NCI-H1105 (cell line): ENCODE data around the gene B3GALT4.

Source experiments
- DNase-seq: peaks from one replicate; lab custom pipeline; 2025; lab: John Stamatoyannopoulos, UW

The B3GALT4 gene

DNA sequence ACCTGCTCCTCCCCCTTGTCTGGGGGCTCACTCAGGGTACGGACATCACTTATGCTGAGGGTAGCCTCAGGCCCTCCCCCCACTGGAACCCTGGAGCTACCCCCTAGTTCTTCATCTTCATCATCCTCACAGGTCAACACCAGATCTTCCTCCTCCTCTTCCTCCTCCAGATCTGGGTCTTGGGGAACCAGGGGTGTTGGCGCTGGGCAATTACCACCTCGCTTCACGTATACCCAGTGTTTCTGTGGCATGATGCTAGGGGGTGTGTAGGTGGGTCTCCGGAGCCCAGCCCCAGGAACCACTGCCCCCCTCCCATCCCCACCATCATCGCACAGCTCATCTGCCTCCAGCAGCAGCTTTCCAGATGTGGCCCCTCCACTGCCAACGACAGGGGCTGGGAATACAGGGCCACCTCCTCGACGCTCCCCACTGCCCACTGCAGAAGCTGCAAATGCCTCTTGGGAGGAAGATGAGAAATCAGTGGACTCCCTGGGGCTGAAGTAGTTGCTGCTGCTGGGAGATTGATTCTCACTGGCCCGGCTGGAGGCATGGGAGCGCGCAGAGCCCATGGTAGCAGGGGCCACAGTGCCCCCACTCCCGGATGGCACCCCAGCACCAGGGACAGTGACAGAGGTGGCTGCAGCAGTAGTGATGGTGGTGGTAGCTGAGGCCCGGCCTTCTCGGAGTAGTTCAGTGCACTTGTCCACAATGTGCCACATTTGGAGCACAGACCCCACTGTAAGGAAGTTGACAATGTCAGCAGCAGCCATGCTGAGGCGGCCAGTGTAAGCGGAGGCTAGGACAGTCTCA lies 39.1 kb downstream of the B3GALT4 start:
- DNase-seq = no peak

DNA sequence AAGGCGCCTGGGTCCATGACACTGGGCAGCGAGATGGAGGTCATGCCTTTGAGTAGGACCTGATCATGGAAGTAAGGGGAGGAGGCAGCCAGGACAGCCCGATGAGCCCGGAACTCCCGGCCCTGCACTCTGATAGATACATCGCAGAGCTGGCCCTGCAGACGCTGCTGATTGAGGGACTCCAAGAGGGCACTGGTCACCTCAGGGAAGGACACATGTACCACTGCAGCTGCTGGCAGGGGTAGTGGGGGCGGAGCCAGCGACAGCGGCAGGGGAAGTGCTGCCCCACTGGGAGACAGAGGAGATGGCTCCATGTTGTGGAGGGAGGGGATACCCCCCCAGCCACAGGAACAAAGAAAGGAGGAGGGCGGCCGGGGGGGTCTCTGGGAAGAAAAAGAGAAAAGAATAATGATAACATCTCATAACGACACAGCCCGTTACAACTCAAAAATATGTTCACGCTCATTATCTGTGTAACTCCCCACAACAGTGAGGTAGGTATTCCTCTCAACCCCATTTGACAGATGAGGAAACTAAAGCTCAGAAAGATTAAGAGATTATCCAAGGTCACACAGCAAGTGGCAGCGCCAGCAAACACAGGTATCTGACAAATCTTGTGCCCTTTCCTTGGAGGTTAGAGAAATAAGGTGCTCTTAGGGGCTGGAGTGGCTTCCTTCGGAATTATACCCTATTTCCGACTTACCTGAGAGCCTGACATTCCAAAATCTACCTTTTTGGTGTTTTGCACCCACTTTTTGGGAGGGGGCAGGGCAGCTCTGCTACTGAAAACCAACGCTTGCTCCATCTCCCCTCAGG lies 39.9 kb downstream of the B3GALT4 start:
- DNase-seq = no peak

- DNase-seq = no peak
These were observed 40.4 kb downstream of the B3GALT4 start for GRCh38 chr6:33317419-33317668.

GRCh38 chr6:33317669-33318425 lies 40.9 kb downstream of the B3GALT4 start, which contains the start of gene ZBTB22:
Gene ZBTB22, minus strand, starts transcription at chr6:33317744. Its CDS starts 828 bp downstream, at chr6:33316916.
- peak; percentile 100 for DNase-seq

GRCh38 chr6:33318426-33319073 lies 41.6 kb downstream of the B3GALT4 start:
- no peak for DNase-seq

GRCh38 chr6:33319939-33320314 lies 43.0 kb downstream of the B3GALT4 start:
- DNase-seq = no peak

- no peak for DNase-seq
These were observed 43.6 kb downstream of the B3GALT4 start for GRCh38 chr6:33320315-33321181.

DNA sequence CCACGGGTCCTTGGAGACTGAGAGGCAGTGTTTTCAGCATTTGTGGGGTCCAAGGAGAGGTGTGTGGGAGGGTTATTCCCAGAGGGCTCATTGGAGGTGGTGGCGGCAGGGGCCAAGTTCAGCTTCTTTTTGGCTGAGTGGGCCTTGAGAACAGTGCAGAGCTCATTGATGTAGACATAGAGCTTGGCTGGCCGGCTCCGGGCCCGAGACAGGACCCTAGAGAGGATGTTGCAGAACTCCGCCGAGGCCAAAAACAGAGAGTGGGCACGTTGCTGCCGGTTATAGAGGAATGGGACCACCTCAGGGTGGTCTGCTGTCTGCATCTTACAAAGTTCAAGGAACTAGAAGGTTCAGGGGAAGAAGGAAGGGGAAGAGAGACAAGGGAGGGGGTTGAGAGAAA lies 44.3 kb downstream of the B3GALT4 start:
- no peak for DNase-seq

DNA sequence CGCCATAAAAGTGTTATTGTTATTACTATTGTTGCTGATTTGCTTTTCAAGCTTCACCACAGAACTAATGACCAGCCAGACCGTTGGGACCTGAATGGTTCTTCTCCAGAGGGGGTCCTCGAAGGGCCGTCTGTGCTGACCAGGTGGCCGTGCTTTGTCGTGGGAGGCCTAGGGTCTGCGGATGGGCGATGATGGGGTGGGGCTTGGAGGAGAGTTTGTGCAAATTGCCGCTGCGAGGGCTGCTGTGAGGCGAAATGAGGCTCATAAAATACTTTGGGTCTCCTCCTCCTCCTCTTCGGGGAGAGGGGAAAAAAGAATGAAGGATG lies 46.7 kb downstream of the B3GALT4 start:
- DNase-seq = peak; percentile 66

DNA sequence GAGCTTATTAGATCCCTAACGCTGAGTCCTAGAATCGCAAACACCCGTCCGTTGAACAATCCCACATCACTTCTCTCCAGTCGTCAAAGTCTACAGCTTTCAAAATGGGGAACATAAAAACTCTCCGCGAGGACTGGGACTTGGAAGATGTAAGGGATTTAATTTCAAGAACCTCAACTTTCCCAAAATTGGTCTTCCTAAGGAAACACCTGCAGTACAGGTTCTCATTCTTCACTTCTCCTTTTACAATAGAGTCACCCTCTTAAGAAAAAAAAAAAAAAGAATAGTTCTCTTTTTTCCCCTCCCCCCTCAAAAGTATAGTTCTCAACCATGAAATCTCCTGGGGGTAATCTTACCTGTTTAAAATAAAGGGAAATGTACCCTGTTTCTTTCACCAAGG lies 47.2 kb downstream of the B3GALT4 start:
- DNase-seq = no peak
